ENCODE measurements around the gene BRF1.
A peak's percentile ranks its signal among the peaks of the same experiment; 100 is the strongest.
"Not testable (repeated sequence)": the region's sequence is repeated elsewhere in the genome, so short reads cannot be mapped to it uniquely, and the experiment has no call there.

The BRF1 gene

DNA sequence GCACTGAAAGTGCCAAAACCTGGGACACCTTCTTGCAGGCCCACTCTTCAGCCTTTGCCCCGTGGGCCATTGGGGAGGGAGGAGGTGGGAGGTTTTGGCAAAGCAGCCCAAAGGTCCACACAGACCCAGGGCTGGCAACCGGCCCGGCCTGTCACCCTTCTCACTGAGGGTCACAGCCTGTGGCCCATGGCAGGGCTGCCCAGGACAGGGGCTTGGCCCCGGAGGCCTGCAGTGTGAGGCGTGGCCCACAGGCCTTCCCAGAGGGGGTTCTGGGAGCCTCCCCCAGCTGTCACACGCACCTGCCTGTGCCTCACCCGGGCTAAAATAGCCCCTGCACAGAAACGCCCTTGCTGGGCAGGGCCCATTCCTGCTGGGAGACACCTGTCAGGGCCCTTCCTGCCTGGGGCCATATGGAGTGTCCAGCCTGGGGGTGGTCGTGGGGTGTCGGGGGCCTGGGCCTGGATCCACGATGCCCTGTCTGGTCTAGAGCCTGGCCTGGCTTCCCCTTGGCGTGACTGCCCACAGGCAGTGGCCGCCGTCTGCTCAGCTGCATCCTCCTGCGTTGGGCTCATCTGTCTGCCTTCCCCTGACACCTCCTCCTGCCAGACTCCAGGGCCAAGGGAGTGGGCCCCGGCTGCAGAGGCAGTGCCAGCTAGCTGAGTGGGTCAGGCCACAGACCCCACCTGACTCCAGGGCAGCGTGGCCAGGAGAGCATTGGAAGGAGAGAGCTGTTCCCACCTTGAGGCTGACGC is 33.0 kb upstream of the BRF1 start:
- H3K4me3 ChIP-seq = no peak overlapping the region
- no peak overlapping the region for H3K27ac ChIP-seq

DNA sequence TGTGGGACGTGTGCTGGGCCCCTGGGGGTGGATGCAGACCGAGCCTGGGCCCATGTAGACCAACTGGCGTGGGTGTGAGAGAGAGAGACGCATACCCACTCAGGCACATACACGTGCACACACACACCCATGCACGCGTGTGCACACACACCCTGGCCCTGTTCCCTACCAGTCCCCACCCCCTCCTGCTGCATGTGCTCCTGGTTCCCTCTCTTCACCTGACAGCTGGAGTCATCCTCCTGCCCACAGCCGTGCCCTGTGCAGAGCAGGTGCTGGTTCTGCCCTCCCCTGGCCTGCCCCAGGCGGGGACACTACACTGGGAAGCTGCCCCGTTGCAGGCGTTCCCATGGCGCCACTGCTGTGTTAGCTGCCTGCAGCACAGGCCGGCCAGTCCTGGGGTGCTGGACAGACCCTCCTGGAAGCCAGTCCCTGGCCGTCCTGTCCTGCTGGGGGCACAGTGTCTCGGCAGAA is 32.3 kb upstream of the BRF1 start:
- H3K4me3 ChIP-seq = no peak overlapping the region
- no peak overlapping the region for H3K27ac ChIP-seq

DNA sequence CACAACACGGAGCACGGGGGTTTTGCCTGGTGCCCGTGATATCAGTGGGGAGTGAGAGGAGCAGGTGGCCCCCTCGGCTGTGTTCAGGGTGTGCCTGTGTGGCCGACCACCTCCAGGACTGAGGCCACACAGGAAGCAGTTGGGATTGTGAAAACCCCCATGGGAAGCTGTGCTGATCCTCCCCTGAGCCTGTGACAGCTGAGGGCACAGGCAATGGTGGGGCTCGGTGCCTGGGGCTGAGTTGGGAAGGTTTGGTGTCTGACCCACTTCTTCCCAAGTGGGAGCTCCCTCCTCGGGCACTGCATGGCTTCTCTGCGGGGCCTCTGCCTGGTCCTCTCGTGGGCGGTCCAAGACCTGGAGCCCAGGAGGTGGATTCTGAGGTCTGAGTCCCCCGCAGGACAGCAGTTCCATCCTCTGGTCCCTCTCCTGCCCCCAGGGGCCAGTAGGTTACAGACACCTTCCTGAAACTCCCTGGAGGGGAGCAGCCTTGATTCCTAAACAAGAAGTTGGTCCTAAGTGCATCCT is 31.6 kb upstream of the BRF1 start:
- Histone ChIP-seq H3K4me3 (no peak overlapping the region), H3K27ac (peak overlapping the region in 2 of 21 experiments; percentile 25 to 40)

DNA sequence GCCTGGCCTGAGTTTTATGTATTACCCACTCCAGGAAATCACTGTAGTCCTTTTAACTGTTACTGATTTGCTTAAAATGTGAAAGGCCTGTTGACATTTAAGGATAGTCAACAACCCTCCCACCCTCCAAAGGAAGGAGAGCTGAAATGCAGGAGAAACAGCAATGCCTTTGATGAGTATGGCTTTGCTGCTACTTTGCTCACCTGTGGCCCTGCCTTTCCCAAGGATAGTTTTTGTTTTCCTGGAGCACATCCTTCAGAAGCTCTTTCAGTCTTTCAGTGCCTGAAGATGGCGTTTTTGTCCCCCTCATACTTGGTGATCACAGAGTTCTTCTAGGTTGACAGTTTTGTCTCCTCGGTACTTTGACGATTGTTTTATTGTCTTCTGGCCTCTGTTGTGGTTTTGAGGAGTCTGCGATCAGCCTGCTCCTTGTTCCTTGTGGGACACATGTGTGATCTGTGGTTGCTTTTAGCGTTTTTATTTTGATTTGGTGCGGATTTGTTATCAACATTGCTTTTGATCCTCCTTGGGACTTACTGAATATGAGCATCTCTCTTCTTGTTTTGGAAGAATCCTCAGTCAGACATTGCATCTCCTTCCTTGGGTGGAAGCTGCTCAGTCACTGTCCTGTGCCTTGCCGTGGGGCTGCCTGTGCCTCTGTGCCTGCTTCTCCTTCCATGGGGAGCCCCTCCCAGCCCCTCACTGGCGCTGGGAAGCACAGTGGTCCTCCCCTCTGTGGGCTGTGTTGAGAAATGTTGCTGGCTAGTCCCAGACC is 31.0 kb upstream of the BRF1 start:
- H3K27ac ChIP-seq = peak overlapping the region in 4 of 21 experiments; percentile 21 to 65 (median 32)

DNA sequence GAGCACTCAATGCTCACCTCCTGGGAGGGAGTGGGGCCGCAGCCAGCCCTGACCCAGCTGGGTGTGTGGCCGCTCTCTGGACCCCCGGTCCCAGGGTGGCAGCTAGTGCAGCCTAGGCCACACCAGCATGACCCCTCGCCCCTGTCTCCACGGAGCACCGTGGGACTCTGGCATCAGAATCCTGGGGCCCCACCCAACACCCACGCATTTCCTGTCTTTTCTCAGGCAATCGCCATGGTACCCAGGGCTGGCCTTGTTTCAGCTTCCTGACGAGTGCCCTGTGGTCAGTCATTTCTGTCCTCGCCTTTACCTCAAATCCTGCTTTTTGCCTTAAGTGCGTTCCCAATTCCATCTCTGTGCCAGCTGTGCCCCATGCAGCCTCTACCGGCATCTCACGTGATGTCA is 29.7 kb upstream of the BRF1 start:
- H3K27ac ChIP-seq = peak overlapping the region in 10 of 21 experiments; percentile 2 to 65 (median 34)
- H3K4me3 ChIP-seq = no peak overlapping the region

More for the DNA sequence above, 31.0 kb upstream of the BRF1 start:
- H3K4me3 ChIP-seq = no peak overlapping the region

DNA sequence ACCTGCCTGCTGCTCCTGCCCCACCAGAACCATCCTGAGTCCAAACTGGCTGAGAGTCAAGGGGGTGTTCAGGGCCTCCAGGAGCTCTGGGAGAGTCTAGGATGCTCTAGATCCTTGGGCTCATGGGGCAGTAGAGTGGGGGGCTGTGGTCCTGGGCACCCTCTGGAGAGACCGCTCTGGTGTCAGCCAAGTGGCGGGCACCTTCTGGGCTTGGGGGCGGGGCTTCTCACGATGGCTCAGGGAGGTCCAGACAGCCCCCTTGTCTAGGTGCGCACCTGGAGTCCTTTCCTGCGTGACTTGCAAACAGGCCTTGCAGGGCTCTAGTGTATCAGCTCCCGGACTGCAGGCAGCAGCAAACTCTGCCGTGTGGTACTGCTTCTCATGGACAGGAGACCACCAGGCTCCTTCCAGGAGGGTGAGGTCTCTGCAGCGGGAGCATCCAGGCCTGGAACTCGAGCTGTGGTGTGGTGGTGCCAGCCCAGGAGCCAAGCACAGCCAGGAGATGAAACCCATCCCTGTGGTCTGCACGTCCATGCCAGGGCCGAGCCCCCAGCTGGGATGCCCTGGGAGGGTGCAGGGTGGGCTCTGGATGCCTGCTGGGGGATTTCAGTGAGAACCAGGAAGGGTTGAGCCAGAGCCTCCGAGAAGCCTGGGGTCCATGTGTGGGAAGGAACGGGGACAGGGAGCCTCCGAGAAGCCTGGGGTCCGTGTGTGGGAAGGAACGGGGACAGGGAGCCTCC is 28.8 kb upstream of the BRF1 start:
- Histone ChIP-seq H3K4me3 (no peak overlapping the region), H3K27ac (peak overlapping the region in 4 of 21 experiments; percentile 15 to 45 (median 26))

DNA sequence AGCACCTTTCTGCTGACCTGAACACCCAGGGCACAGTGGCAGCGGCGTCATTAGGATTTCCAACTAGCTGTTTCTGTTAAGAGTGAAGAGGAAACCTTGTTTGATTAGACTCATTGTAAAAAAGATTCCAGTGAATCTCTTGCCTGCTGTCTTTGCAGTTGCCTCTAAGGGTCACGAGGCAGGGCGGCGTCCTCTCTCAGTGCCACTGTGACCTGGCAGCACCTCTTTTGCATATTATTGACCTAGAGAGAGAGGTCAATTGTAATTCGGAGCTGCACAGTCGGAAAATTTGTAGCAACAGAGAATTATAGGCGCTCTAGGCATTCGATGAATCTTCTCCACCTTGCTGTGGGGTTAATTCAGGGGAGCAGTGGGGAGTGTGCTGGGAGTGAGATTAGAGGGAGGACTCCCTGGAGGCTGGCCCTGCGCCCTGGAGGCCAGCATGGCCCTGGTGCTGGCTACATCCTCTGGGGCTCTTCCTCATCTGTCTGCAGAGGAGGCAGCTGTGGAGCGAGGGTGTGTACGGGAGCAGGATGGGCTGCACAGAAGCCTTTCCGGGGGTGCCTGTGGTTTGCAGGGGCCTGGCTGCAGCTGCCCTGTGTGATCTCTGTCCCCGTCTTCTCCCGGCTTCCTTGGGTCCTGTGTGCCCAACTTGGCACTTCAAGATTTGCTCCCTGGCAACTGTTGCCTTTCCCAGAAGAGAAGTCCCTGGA is 28.0 kb upstream of the BRF1 start:
- H3K27ac ChIP-seq = peak overlapping the region in 3 of 21 experiments; percentile 21 to 45 (median 25)

DNA sequence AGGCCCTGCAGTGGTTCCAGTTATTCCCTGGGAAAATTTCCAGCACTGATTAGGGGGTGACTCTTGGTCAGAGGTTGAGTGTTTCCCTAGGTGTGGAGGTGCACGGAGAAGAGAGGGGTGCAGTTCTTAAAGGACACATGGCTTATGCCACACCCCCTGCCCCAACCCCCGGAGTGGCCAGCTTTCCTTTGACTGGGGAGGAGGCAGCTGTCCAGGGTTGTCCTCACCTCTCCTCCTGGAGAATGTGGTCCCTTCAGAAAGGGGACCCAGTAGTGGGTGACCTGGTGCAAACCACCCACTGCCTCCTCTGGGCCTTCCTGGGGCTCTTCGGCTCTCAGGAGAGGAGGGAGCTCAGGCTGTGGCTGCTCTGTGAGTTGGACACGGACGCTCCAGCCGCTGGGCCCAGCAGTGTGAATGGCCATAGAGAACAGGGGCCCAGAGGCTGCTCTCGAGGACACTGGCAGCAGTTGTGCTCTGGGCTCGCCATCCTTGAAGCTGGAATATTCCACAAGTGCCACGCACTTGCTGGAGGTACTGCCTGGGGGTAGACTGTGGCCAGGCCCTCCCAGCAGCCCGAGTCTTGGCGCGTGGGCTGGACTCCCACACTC is 27.4 kb upstream of the BRF1 start:
- no peak overlapping the region for H3K4me3 ChIP-seq
- peak overlapping the region in 2 of 21 experiments; percentile 18 to 21 for H3K27ac ChIP-seq

More for the DNA sequence above, 28.0 kb upstream of the BRF1 start:
- H3K4me3 ChIP-seq = no peak overlapping the region

DNA sequence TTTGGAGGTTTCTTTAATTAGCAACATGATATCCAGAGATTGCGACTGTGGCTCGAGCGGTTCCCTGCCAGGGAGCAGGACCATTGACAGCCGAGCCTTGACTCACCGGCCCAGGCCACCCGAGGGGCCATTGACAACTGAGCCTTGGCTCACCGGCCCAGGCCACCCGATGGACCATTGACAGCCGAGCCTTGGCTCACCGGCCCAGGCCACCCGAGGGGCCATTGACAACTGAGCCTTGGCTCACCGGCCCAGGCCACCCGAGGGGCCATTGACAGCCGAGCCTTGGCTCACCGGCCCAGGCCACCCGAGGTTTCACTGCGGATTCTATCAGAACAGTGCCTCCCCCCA is 26.9 kb upstream of the BRF1 start:
- peak overlapping the region in 1 of 21 experiments; percentile 18 for H3K27ac ChIP-seq
- H3K4me3 ChIP-seq = not testable (repeated sequence)

DNA sequence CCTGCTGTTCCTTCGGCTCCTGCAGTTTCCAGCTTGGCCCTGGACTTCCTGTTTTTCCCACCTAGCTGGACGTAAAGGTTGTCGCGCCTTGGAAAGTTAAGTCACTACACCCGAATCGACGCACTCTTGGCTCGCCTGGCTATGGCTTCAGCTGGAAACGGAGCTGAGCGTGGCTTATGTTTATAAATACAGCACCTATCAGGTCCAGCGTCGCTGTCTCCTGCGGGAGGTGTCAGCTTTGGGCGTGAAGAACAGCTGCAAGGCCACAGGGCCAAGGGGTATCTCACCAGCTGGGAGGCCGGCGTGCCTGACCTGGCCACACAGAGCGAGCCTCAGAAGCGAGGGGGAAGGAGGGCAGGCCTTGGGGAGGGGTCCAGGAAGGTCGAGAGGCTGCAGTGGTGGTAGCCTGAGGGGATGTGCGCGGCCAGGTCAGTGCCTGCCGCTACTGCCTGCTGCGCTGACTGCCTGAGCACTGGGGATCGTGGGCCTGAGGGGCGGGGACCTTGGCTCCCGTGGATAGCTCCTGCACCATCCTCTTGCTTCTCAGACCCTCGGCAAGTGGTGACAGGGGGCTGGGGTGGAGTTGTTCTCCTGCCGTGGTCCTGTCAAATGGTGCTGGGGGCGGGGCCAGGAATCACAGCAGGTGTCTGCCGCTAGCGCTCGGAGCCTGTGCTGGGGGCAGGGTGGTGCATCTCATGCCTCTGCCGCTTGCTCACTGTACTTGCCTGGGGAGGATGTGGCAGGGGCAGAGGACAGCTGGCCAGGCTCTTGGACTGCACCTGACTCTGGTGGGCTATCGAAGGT is 26.3 kb upstream of the BRF1 start:
- Histone ChIP-seq H3K4me3 (no peak overlapping the region), H3K27ac (no peak overlapping the region)

DNA sequence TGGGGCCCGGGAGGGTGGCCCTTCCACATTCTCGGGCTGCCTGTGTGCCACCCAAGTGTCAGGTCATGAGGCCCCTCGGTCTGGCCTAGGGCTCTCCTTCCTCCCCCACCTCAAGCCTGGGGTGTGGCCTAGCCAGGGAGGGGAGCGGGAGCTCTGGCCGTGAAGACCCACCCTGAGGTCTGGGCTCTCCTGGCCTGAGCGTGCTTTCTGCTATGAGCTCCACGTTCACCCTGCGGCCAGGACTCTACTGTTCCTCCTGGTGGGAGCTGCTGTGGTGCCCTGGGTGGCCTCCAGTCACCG is 25.7 kb upstream of the BRF1 start:
- no peak overlapping the region for H3K4me3 ChIP-seq
- H3K27ac ChIP-seq = no peak overlapping the region

DNA sequence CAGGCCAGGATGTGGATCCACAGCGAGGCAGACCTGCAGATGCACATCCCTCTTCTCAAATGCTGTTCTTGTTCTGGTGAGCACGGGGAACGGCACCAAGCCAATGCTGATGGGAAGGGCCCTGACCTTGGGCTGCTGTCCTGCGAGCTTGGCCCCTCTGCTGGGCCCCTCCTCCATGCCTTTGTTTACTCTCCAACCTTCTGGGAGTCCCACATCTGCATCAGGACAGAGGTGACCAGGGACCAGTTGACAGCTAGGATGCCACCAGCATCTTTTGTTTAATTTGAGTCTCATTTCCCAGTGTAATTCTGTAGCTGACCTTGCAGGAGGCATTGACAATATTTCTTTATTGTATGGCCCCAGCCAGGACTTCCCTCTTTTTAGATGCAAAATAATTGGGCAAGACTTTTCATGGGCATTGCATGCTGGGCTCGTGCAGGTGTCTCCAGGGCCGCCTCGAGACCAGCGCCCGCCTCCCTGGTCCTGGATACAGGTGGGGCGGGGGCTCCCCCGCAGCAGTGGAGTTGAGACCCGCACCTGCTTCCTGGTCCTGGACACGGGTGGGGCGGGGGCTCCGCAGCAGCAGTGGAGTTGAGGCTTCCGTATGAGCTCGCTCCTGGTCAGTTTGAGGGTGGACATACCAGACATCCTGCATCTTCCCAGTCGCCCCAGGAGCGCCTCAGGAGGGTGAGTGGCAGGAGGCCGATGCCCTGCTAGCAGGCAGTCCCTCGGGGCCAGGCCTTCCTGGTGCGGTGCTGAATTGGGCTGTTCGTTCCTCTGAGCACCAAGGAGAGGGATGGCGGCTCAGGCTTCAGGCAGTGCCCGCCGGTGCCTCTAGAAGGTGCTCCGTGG is 25.1 kb upstream of the BRF1 start:
- Histone ChIP-seq H3K27ac (no peak overlapping the region), H3K4me3 (no peak overlapping the region)

DNA sequence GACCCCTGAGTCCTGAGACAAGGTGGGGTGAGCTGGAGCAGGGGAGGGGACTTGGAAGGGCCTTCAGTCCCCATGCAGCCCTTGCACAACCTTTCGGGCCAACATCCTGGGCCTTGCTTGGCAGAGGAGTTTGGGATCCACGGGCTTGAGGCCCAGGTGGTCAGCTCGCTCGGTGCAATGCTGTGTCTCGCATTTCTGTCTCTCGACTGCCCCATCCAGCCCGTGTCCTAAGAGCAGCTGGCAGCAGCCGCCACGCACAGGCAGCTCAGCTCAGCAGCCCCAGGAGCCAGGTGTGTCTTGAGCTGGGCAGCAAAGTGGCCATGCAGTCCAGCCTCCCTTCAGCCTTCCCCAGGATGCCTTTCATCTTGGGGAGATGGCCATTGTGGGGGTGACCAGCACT is 24.5 kb upstream of the BRF1 start:
- H3K27ac ChIP-seq = no peak overlapping the region
- H3K4me3 ChIP-seq = no peak overlapping the region

DNA sequence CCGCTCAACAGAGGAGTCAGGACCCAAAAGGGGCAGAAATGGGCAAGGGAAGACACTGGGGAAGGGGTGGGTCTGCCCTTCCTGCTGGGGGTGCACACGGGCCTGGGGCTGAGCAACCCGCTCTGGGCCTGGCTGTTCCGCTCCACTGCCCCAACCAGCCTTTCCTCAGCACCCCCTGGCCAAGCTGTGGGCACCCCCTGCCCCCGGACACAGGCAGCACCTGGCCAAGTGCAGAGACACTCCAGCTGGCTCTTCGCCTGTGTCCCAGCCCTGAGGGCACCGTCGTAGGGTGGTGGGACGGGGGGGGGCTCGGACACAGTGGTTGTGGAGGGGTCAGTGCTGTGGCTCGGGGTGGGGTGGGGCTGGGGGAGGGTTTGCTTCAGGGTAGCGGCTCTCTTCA is 24.1 kb upstream of the BRF1 start:
- Histone ChIP-seq H3K27ac (no peak overlapping the region), H3K4me3 (no peak overlapping the region)

DNA sequence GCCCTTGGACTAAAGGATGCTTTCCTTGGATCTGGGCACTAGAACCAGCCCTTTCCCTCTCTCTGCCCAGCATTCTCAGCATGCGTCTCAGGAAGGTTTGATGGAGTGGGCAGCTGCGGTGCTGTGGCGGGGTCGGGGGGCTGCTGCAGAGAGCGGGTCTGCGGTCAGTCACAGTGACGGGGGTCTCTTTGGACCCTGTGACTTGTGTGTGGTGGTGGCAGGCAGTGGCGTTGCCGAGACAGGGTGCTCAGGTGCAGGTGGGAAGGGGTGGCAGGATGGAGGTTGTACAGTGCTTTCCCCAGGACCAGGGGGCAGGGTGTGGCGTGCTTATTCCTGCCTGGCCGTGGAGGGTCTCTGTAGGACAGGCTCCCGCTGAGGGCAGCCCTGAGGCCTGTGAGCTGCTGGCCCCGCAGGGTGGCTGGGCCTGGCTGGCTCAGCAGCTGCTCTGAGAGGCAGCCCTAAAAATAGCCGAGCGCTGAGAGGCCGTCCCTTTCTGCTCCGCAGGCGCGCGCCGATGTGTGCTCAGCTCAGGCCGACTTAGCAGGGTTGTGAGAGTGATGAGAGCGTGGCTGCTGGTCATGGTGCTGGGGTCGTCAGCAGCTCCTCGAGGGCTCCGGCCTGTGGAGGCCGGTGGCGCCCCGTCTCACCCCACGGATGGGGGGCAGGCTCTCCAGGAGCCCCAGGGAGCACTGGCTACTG is 23.4 kb upstream of the BRF1 start:
- Histone ChIP-seq H3K4me3 (no peak overlapping the region), H3K27ac (peak overlapping the region in 1 of 21 experiments; percentile 13)

DNA sequence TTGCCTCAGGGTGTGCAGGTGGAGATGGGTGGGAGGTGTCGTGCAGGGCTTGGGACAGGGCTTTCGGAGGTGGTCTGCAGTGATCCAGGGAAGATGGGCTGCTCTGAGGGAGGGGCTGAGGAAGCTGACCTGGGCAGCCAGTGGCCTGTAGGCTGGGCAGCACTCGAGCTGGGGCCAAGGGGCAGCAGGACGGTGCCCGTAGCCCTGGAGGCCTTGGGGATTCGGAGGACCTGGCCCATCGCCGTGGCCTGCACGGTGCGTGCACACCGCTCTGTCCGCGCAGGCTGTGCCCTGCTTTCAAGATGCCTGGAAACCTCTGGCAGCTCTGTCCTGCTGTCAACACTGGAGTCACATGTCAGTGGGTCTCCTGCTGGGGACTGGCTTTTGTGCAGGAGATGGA is 22.9 kb upstream of the BRF1 start:
- H3K27ac ChIP-seq = no peak overlapping the region
- H3K4me3 ChIP-seq = no peak overlapping the region
